Activated CD8-positive, alpha-beta memory T cell treated with anti-CD3 and anti-CD28 coated beads for 24 hours (primary cell): ENCODE measurements around the gene DIPK2A.

Experiments used
- DNase-seq: peaks from one replicate; pipeline ENCODE4 v3.0.0-alpha.2; 2020

Gene DIPK2A

GRCh38 chr3:143975554-143976152, 4.0 kb downstream of the DIPK2A start:
- no peak for DNase-seq

- no peak for DNase-seq
Observed at GRCh38 chr3:143977341-143978262, 6.0 kb downstream of the DIPK2A start.

- DNase-seq: no peak
Observed at GRCh38 chr3:143978263-143978631, 6.6 kb downstream of the DIPK2A start.

DNA sequence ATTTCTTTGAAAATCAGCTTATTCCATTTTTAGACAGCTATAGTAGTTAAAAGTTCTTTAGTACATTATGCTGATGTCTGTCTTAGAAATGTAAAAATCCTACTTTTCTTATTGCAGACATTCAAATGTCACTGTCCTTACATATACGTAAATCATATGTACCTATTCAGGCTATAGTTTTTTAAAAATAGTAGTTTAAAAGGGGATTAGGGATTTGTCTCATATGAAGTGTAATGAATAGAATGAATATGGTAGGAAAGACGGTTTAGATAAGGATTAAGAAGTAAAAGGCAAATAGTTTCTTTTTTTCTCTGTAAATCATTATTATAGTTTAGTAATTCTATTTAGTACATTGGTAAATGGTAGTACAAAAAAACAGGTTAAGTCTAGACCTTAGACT, 7.4 kb downstream of the DIPK2A start:
- no peak for DNase-seq

DNA sequence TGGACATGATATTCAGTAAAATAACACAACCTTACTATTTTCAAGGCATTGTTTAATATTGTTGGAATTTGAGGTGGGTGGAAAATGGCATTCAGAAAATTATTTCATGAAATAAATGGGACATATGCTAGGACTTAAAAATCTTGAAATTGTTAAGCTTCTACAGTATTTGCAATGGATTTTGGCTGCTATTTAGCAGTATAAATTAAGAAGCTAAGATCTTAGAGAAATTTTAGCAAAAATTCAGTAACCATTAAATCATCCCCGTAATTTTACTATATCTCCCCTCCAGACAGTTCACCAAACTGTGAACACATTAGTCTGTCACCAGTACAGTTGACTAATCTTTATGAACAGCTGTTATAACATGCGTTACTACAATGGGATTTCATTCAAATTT, 8.2 kb downstream of the DIPK2A start:
- DNase-seq: no peak

GRCh38 chr3:143988306-143988705, 16.7 kb downstream of the DIPK2A start:
- no peak for DNase-seq

GRCh38 chr3:143989461-143989860, 17.8 kb downstream of the DIPK2A start:
- DNase-seq: no peak

- DNase-seq: no peak
Observed at GRCh38 chr3:143991713-143992112, 20.1 kb downstream of the DIPK2A start.

DNA sequence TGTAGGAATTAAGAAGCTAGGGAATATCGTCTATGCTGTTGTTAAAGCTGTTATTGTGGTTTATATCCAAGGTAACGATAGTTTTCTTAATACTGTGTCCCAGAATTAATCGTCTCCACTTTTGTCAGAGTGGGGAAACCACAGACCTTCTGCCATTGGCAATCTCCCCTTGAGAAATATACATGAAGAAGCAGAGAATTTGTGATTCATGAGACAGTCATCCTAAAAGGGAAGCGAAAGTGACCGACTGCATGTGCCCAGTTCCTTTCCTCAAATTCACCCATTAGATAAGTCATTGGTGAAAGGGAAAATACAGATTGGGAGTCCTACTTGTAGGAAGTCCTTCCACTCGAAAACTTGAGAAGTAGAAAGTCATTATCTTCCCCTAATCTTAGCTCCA, 26.6 kb downstream of the DIPK2A start:
- DNase-seq: no peak

- DNase-seq: no peak
Observed at GRCh38 chr3:144003051-144003450, 31.4 kb downstream of the DIPK2A start.

GRCh38 chr3:144010371-144010770, 38.7 kb downstream of the DIPK2A start:
- no peak for DNase-seq

- no peak for DNase-seq
Observed at GRCh38 chr3:144011251-144011799, 39.7 kb downstream of the DIPK2A start.

- no peak for DNase-seq
Observed at GRCh38 chr3:144015133-144015532, 43.5 kb downstream of the DIPK2A start.

DNA sequence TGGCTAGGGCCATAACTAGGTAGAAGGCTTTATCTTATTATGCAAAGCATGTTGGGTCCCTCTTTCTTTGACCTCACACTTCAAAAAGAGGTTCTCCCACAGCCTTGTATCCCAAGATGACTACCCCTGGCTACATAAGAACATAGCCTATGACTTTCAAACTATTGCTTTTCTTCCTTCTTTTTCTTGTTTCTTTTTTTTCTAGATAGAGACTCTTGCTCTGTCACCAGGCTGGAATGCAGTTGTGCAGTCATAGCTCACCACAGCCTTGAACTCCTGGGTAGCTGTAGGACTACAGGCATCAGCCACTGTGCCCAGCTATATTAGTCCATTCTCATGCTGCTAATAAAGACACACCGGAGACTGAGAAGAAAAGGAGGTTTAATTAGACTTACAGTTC, 47.2 kb downstream of the DIPK2A start:
- DNase-seq: no peak
